Psoas muscle (tissue), 8 donors: ENCODE results near the gene ATP5MC2. TPM values are rescaled to one million over a fixed set of nuclear protein-coding genes. Genes with fewer than 3 reads are reported as not detected.
A peak's percentile ranks its signal among the peaks of the same experiment; 100 is the strongest.

Experiments
- ATAC-seq, 4 donors: fragments of 200-7000 bp; cut with Tn5 transposase; one replicate each; pipeline ENCODE4 v1.9.1; 2020; ENCODE audit warnings: moderate library complexity in 3 of 4, mild to moderate bottlenecking in 2 of 4
- DNase-seq, 2 donors: peaks; one replicate each; pipeline ENCODE4 v3.0.0-alpha.2; 2020
- H3K27ac ChIP-seq: fragments of 200-600 bp; one replicate; pipeline ENCODE4 v1.8.0; 2022
- H3K27me3 ChIP-seq, 3 donors: fragments of 200-600 bp in 1 of 3; one replicate each; pipeline versions ENCODE4 v1.6.1 to v1.8.0; 2013 to 2022; ENCODE audit warnings: low read length in 2 of 3, mild to moderate bottlenecking in 2 of 3, moderate library complexity in 1 of 3; ENCODE audit not compliant: insufficient read depth in 3 of 3
- H3K36me3 ChIP-seq, 2 donors: fragments of 200-600 bp in 1 of 2; one replicate each; pipeline versions ENCODE4 v1.6.1 to v1.8.0; 2013 to 2022; ENCODE audit warnings: low read depth in 1 of 2, mild to moderate bottlenecking in 1 of 2, moderate library complexity in 1 of 2; ENCODE audit not compliant: insufficient read depth in 1 of 2
- H3K4me1 ChIP-seq: fragments of 200-600 bp; one replicate; pipeline ENCODE4 v1.8.0; 2022
- H3K4me3 ChIP-seq: fragments of 200-600 bp; one replicate; pipeline ENCODE4 v1.8.0; 2022; ENCODE audit warnings: mild to moderate bottlenecking
- H3K9me3 ChIP-seq: fragments of 200-600 bp; one replicate; pipeline ENCODE4 v1.8.0; 2022
- WGBS, 3 donors: extraction: QIAGEN DNeasy Blood & Tissue Kit; methylation state at CpG; one replicate each; pipeline versions ENCODE4 v1.1.6 to v1.1.7; 2013; 5-methylcytosine and 5-hydroxymethylcytosine counted together
- intact Hi-C, 2 donors: fragments of 100-400 bp; cut with DNase I; formaldehyde crosslinking; loops; one replicate each; pipeline versions ENCODE4 v1.11.0 to v1.14.2; 2022
- polyA plus RNA-seq, 3 donors: library from polyadenylated mRNA; stranded (reverse); fragments of 200-250 nt; gene quantifications; one replicate each; pipeline ENCODE4 v1.2.3, GENCODE V29; 2013
- total RNA-seq, 4 donors: library from RNA; stranded (reverse); fragmentation: NEBNext Ultra II Directional in 2 of 4; extraction: Animal tissue kit (Norgen Biotek cat#: 25700) in 2 of 4; gene quantifications; one replicate each; pipeline versions ENCODE4 v1.2.1 to v1.2.4, GENCODE V29; 2021 to 2023
- TF ChIP-seq, protein P1 (sequence below): fragments of 200-600 bp; IDR thresholded peaks from one replicate; pipeline ENCODE4 v1.8.0; 2022; ENCODE audit warnings: antibody characterized with exemption
- donor health status: healthy with polysubstance abuse.
- donor health status: DM: no; HTN: no; CAD: no; lungs with moderate emphysema.
- donor health status: Bipolar disorder and iron deficiency.
- donor health status: healthy.
- donor health status: DM: yes; HTN: yes; CAD: no.
- donor health status: DM: no; HTN: no; CAD: no.
- donor health status: DM: no; HTN: no; CAD: no.
- donor health status: DM: yes; HTN: yes; CAD: no.

The ATP5MC2 gene
- total and polyA plus RNA-seq, 7 donors, result 349 to 646 (median 469) TPM

- Histone ChIP-seq H3K27ac (peak overlapping the region; percentile 93), H3K4me3 (peak overlapping the region; percentile 68), H3K4me1 (peaks cover 23% of the 10 kb centered on the region), H3K27me3 (no peaks in the 10 kb centered on the region), H3K36me3 (peaks cover 0 to 13% of the 10 kb centered on the region in 2 donors), H3K9me3 (no peaks in the 10 kb centered on the region)
- TF ChIP-seq, protein P1, sequence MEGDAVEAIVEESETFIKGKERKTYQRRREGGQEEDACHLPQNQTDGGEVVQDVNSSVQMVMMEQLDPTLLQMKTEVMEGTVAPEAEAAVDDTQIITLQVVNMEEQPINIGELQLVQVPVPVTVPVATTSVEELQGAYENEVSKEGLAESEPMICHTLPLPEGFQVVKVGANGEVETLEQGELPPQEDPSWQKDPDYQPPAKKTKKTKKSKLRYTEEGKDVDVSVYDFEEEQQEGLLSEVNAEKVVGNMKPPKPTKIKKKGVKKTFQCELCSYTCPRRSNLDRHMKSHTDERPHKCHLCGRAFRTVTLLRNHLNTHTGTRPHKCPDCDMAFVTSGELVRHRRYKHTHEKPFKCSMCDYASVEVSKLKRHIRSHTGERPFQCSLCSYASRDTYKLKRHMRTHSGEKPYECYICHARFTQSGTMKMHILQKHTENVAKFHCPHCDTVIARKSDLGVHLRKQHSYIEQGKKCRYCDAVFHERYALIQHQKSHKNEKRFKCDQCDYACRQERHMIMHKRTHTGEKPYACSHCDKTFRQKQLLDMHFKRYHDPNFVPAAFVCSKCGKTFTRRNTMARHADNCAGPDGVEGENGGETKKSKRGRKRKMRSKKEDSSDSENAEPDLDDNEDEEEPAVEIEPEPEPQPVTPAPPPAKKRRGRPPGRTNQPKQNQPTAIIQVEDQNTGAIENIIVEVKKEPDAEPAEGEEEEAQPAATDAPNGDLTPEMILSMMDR, result no peak
- DNase-seq, result no peak
- intact Hi-C loops, result loop anchor here (5.0 to 10.0 kb wide), 2 partner anchors 135 to 333 kb away; no protein-coding TSS in a partner anchor
- 16 to 25% (median 22%) methylated on average over 5 of the region's 5 CpGs for WGBS, 3 donors
- no peak for ATAC-seq
These were observed 1.9 kb upstream of the ATP5MC2 start for GRCh38 chr12:53677800-53678148.

- WGBS, 3 donors, result 2 to 3% (median 3%) methylated on average over 43 to 51 of the region's 51 CpGs
- H3K4me3 ChIP-seq, result peak overlapping the region; percentile 68
- ATAC-seq (peak in 3 of 4 donors; percentile 1 to 46 (median 2)), DNase-seq (peak in 1 of 2 donors; percentile 60)
- intact Hi-C loops, result loop anchor here (5.0 to 10.0 kb wide), 2 partner anchors 135 to 332 kb away; no protein-coding TSS in a partner anchor
- peaks cover 0 to 18% of the 10 kb centered on the region in 2 donors for H3K36me3 ChIP-seq
- no peaks in the 10 kb centered on the region for H3K9me3 ChIP-seq
- peak overlapping the region; percentile 93 for H3K27ac ChIP-seq
- TF ChIP-seq, protein P1, result no peak
- H3K4me1 ChIP-seq, result peaks cover 23% of the 10 kb centered on the region
- H3K27me3 ChIP-seq, result no peaks in the 10 kb centered on the region
These were observed 1.3 kb upstream of the ATP5MC2 start for GRCh38 chr12:53677016-53677799.

- Histone ChIP-seq H3K27ac (peak overlapping the region; percentile 93), H3K4me1 (peaks cover 23% of the 10 kb centered on the region), H3K4me3 (peak overlapping the region; percentile 68), H3K36me3 (peaks cover 0 to 24% of the 10 kb centered on the region in 2 donors), H3K9me3 (no peaks in the 10 kb centered on the region), H3K27me3 (no peaks in the 10 kb centered on the region)
- DNase-seq (peak; percentile 65 to 79), ATAC-seq (peak; percentile 66 to 69 (median 66))
- TF ChIP-seq, protein P1, result no peak
- intact Hi-C loops, result loop anchor here (1.0 to 10.0 kb wide), 3 partner anchors 50 to 332 kb away; partner anchors contain the start of gene ATF7 (in 1 of the 2)
- WGBS, 3 donors, result 1% methylated on average over 13 to 15 of the region's 15 CpGs
These were observed 753 bp upstream of the ATP5MC2 start for GRCh38 chr12:53676656-53677015.

DNA sequence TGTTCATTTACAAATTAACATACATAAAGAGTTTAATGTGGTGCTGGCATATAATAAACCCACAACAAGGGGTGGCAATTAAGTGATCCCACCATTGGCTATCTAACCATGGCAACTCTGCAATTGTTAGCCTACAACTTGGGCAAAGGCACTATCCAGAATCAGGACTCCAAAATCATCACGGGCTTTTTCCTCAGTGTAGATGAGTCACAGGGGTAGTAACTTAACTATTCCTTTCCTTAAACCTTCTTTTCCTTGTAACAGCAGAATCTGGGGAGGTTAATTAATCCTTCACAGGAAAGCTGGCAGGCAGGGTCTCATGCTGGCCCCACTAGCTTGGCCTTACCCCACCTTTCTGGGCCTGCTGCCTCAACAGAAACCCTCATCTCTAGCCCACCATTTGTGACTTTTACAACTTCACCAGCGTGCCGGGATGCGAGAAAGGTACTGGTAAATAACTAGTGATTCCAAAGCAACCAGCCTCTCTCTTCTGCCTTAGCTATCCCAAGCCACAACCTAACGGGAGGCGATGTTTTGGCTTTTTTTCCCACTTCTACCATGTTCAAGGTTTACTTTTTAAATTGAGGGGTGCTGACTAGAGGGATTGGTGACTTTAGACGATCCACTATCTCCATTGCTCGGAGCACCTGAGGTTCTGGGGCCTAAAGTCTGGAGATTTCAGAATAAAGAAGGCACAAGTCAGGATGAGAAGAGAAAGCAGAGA lies 744 bp downstream of the ATP5MC2 start:
- ATAC-seq, result no peak
- Histone ChIP-seq H3K4me3 (peak overlapping the region; percentile 68), H3K9me3 (no peaks in the 10 kb centered on the region), H3K36me3 (peaks cover 3 to 39% of the 10 kb centered on the region in 2 donors), H3K27ac (peak overlapping the region; percentile 93), H3K4me1 (peaks cover 30% of the 10 kb centered on the region), H3K27me3 (no peaks in the 10 kb centered on the region)
- TF ChIP-seq, protein P1, result no peak
- DNase-seq, result no peak
- intact Hi-C loops, result loop anchor here (2.0 to 10.0 kb wide), 4 partner anchors 48 to 330 kb away; partner anchors contain the start of gene ATF7 (in 1 of the 2)
- WGBS, 3 donors, result 20 to 23% (median 20%) methylated on average over 8 of the region's 8 CpGs
